OCI-LY1 (cell line): ENCODE measurements around the gene RIPOR2.

ENCODE experiments used
- H2AFZ ChIP-seq: fragments of 200-600 bp; sonication (generic), shearing (Covaris generic); 2 replicates; pipeline ENCODE4 v1.6.0; 2014; ENCODE audit warnings: antibody characterized with exemption, mild to moderate bottlenecking, low read length
- H3F3A ChIP-seq: fragments of 200-600 bp; sonication (generic), shearing (Covaris generic); 2 replicates; pipeline ENCODE4 v1.6.0; 2014; ENCODE audit warnings: mild to moderate bottlenecking, antibody characterized with exemption, low read length, moderate library complexity; ENCODE audit not compliant: insufficient read depth
- H3K27ac ChIP-seq: fragments of 200-600 bp; sonication (generic); 2 replicates; pipeline ENCODE4 v1.5.1; 2014; ENCODE audit warnings: low read length, mixed run types, mild to moderate bottlenecking, low read depth; ENCODE audit not compliant: poor library complexity, severe bottlenecking
- H3K27me3 ChIP-seq: fragments of 200-600 bp; sonication (generic); 2 replicates; pipeline ENCODE4 v1.6.0; 2014; ENCODE audit warnings: antibody characterized with exemption, mild to moderate bottlenecking, low read length, moderate library complexity; ENCODE audit not compliant: insufficient read depth
- H3K36me3 ChIP-seq: fragments of 200-600 bp; sonication (generic); 2 replicates; pipeline ENCODE4 v1.6.1; 2014; ENCODE audit warnings: mild to moderate bottlenecking, antibody characterized with exemption, low read length, moderate library complexity, mixed read lengths; ENCODE audit not compliant: insufficient read depth
- H3K4me1 ChIP-seq: fragments of 200-600 bp; sonication (generic); 2 replicates; pipeline ENCODE4 v1.5.1; 2014; ENCODE audit warnings: mild to moderate bottlenecking, low read length, moderate library complexity; ENCODE audit not compliant: insufficient read depth, severe bottlenecking
- H3K4me2 ChIP-seq: fragments of 200-600 bp; sonication (generic), shearing (Covaris generic); 2 replicates; pipeline ENCODE4 v1.6.1; 2014; ENCODE audit warnings: low read length
- H3K4me3 ChIP-seq: fragments of 200-600 bp; sonication (generic); 2 replicates; pipeline ENCODE4 v1.5.1; 2014; ENCODE audit warnings: low read length, low read depth, mild to moderate bottlenecking, mixed read lengths; ENCODE audit not compliant: poor library complexity, severe bottlenecking
- H3K79me2 ChIP-seq: fragments of 200-600 bp; shearing (Covaris generic); 2 replicates; pipeline ENCODE4 v1.6.1; 2016; ENCODE audit warnings: mixed run types, low read length, mixed read lengths; ENCODE audit not compliant: insufficient read depth
- H3K9ac ChIP-seq: fragments of 200-600 bp; sonication (generic), shearing (Covaris generic); 2 replicates; pipeline ENCODE4 v1.6.1; 2014; ENCODE audit warnings: mild to moderate bottlenecking, low read length, mixed read lengths
- H3K9me2 ChIP-seq: fragments of 200-600 bp; sonication (generic), shearing (Covaris generic); 2 replicates; pipeline ENCODE4 v1.6.1; 2014; ENCODE audit warnings: low read depth, mild to moderate bottlenecking, low read length, mixed read lengths
- H3K9me3 ChIP-seq: fragments of 200-600 bp; shearing (Covaris generic); 2 replicates; pipeline ENCODE4 v1.6.1; 2014; ENCODE audit warnings: low read length, mixed read lengths
- H4K20me1 ChIP-seq: fragments of 200-600 bp; sonication (generic), shearing (Covaris generic); 2 replicates; pipeline ENCODE4 v1.6.0; 2016; ENCODE audit warnings: mild to moderate bottlenecking, low read length; ENCODE audit not compliant: insufficient read depth
- EZH2 ChIP-seq: fragments of 200-600 bp; sonication (generic), shearing (Covaris generic); IDR thresholded peaks from 2 replicates; pipeline ENCODE4 v1.8.0; 2017; ENCODE audit warnings: borderline replicate concordance, mixed run types, mild to moderate bottlenecking, antibody characterized with exemption, low read length, moderate library complexity, mixed read lengths
- TF ChIP-seq, protein P1 (sequence below): fragments of 200-600 bp; sonication (generic), shearing (Covaris generic); IDR thresholded peaks from 2 replicates; pipeline ENCODE4 v1.5.1; 2017; ENCODE audit warnings: mild to moderate bottlenecking, antibody characterized with exemption, low read length, moderate library complexity, mixed read lengths

The RIPOR2 gene

GRCh38 chr6:24779416-24780016, 156.2 kb downstream of the RIPOR2 start:
- Histone ChIP-seq H3K9ac (no peak overlapping the region), H2AFZ (no peak overlapping the region), H3K9me3 (no peaks in the 10 kb centered on the region), H3K4me3 (no peak overlapping the region), H3K27me3 (no peaks in the 10 kb centered on the region), H3K9me2 (no peaks in the 10 kb centered on the region), H3K4me2 (no peak overlapping the region; the same call in 1 of the 2 replicates), H3K36me3 (peaks cover 81% of the 10 kb centered on the region), H4K20me1 (no peaks in the 10 kb centered on the region), H3F3A (no peaks in the 10 kb centered on the region), H3K4me1 (peaks cover 36% of the 10 kb centered on the region), H3K27ac (no peak overlapping the region), H3K79me2 (peaks cover 55% of the 10 kb centered on the region)
- no peak for TF ChIP-seq EZH2
- TF ChIP-seq, protein P1, sequence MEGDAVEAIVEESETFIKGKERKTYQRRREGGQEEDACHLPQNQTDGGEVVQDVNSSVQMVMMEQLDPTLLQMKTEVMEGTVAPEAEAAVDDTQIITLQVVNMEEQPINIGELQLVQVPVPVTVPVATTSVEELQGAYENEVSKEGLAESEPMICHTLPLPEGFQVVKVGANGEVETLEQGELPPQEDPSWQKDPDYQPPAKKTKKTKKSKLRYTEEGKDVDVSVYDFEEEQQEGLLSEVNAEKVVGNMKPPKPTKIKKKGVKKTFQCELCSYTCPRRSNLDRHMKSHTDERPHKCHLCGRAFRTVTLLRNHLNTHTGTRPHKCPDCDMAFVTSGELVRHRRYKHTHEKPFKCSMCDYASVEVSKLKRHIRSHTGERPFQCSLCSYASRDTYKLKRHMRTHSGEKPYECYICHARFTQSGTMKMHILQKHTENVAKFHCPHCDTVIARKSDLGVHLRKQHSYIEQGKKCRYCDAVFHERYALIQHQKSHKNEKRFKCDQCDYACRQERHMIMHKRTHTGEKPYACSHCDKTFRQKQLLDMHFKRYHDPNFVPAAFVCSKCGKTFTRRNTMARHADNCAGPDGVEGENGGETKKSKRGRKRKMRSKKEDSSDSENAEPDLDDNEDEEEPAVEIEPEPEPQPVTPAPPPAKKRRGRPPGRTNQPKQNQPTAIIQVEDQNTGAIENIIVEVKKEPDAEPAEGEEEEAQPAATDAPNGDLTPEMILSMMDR = no peak

DNA sequence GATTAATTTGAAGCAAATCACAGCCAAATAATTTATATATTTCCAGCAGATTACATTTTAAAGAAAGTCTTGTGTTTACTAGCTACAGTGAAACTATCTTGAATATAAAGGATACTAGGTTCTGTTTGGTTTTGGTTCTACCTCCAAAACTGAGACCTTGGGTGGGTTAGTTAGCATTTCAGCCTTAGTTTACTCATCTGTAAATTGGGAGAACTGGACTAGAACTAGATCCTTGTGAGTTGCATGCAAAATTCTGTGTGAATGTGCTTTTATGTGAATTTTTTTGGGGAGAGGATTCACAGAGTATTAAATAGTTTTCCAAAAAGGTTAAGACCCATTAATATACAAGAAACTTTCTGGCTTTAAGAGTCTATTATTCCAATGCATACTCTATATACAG, 156.9 kb downstream of the RIPOR2 start:
- Histone ChIP-seq H3K36me3 (peaks cover 75% of the 10 kb centered on the region), H3K9ac (no peak overlapping the region)

DNA sequence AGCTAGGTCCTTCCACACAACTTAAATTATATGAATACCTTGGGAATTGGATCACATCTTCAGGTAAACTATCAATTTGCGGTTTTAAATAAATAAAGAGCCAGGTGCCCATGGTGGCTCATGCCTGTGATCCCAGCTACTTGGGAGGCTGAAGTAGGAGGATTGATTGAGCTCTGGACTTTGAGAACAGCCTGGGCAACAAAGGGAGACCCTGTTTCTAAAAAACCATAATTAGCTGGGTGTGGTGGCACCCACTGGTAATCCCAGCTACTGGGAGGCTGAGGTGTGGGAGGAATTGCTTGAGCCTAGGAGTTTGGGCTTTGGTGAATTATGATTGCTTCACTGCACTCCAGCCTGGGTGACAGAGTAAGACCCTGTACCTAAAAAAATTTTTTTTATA, 157.6 kb downstream of the RIPOR2 start:
- H3K36me3 ChIP-seq = peaks cover 67% of the 10 kb centered on the region
- no peak overlapping the region for H3K27ac ChIP-seq
- no peaks in the 10 kb centered on the region for H3K9me3 ChIP-seq
- H2AFZ ChIP-seq = no peak overlapping the region
- no peaks in the 10 kb centered on the region for H3F3A ChIP-seq
- H4K20me1 ChIP-seq = no peaks in the 10 kb centered on the region
- H3K4me3 ChIP-seq = peak overlapping the region; percentile 94
- no peaks in the 10 kb centered on the region for H3K9me2 ChIP-seq
- no peaks in the 10 kb centered on the region for H3K27me3 ChIP-seq
- H3K79me2 ChIP-seq = peaks cover 55% of the 10 kb centered on the region
- no peak overlapping the region for H3K9ac ChIP-seq
- H3K4me1 ChIP-seq = peaks cover 47% of the 10 kb centered on the region
- TF ChIP-seq, protein P1 = no peak
- no peak for TF ChIP-seq EZH2
- H3K4me2 ChIP-seq = peak overlapping the region; percentile 92

More for the DNA sequence above, 156.9 kb downstream of the RIPOR2 start:
- H3K4me3 ChIP-seq = no peak overlapping the region
- H3K79me2 ChIP-seq = peaks cover 55% of the 10 kb centered on the region
- no peaks in the 10 kb centered on the region for H3F3A ChIP-seq
- peak overlapping the region; percentile 27; the same call in 1 of the 2 replicates for H3K4me2 ChIP-seq
- H4K20me1 ChIP-seq = no peaks in the 10 kb centered on the region
- H3K9me2 ChIP-seq = no peaks in the 10 kb centered on the region
- no peak overlapping the region for H3K27ac ChIP-seq
- H3K27me3 ChIP-seq = no peaks in the 10 kb centered on the region
- peaks cover 42% of the 10 kb centered on the region for H3K4me1 ChIP-seq
- no peaks in the 10 kb centered on the region for H3K9me3 ChIP-seq
- TF ChIP-seq EZH2 = no peak
- TF ChIP-seq, protein P1 = no peak
- H2AFZ ChIP-seq = no peak overlapping the region
